ENCODE measurements around the gene CNOT4.
"Not testable (repeated sequence)": the region's sequence is repeated elsewhere in the genome, so short reads cannot be mapped to it uniquely, and the experiment has no call there.

Gene CNOT4

GRCh38 chr7:135362871-135363270 lies 147.0 kb downstream of the CNOT4 start:
- no peak for DNase-seq (ENCODE audit: low spot score)

DNA sequence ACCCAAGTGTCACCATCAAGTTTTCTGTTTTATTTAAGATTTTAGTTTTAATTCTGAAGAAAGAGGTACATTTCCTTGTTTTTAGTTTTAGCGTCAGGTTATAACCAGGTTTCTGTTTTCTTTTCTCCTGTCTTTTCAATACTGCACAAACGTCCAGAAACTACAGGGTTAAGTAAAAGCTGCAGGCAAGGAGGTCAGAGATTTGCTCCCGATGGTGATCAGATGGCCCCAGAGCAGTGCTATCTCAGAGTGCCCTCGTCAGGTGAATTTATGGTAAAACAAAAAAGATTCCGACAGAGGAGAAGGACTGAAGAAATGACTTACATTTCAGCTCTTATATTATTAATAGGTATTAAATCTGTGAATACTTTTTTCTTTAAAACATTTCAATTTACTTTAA lies 148.1 kb downstream of the CNOT4 start:
- DNase-seq (ENCODE audit: low spot score) = no peak

DNA sequence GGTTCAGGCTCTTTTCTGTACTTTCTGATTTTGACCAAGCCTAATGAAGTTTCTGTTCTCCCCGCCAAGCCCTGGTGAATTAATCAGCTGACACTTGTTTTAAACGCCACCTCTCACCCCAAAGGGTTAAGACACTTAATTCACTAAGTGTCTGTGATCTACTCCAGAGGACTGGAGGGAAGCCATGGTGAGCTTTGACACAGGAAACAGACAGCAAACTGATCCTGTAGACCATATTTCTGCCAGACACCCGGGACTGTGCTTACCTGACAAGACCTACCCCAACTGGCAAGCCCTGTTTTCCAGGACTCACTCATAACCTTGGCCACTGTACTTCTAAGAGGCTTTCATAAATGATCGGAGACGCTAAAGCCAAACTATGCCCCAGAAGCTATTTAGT lies 150.3 kb downstream of the CNOT4 start:
- DNase-seq (ENCODE audit: low spot score) = no peak

DNA sequence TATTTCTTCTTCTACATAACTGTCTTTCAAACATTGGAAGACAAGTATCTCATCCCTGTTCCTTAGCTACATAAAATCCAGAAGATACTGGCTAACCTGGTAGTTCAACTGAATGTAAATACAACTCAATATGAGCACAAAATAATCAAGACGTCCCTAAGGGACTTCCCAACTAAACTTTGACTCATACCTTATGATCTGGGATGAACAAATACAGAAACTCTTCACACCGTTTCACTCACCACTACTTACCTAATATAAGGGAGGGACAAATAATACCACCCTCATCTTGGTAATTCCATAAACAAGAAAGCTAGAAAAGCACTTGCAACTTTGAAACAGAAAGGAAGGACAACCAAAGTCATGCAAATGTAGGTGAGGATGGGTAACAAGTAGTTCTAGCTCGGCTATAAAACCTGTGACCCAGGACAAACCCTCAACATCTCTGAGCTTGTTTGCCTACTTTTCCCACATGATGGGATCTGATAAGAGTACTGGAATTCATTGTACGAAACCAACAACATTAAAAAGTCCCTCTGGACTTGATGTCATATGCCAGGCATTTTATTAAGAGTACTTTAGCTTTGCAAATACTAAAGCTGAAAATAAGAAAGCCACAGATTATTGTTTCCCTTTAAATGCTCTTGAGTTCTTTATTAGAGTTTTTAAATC lies 154.4 kb downstream of the CNOT4 start:
- DNase-seq (ENCODE audit: low spot score) = no peak

GRCh38 chr7:135353832-135354231 lies 156.1 kb downstream of the CNOT4 start:
- DNase-seq (ENCODE audit: low spot score) = no peak

DNA sequence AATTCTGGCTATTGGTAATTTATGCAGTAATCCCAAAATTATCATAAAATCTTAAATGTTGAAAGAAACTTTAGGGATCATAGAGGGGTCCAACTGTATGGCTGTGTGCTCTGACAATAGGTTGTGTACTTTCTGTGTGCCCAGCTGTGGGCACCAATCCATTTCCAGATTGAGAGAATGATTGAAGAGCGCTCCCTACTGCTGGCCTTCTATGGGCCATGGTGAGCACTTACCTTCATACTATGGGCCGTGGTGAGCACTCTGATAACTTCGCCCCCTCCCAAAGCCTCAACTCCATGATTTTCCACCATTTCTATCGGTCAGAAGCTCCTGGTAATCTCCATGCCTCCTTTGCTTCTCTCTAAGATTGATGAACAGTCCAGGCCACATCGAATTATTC lies 157.6 kb downstream of the CNOT4 start:
- no peak for DNase-seq (ENCODE audit: low spot score)

- DNase-seq (ENCODE audit: low spot score) = not testable (repeated sequence)
Measured at GRCh38 chr7:135351070-135351469, 158.8 kb downstream of the CNOT4 start.

GRCh38 chr7:135349746-135350145 lies 160.2 kb downstream of the CNOT4 start:
- DNase-seq (ENCODE audit: low spot score) = peak; percentile 15

GRCh38 chr7:135348493-135348892 lies 161.4 kb downstream of the CNOT4 start:
- DNase-seq (ENCODE audit: low spot score) = no peak

DNA sequence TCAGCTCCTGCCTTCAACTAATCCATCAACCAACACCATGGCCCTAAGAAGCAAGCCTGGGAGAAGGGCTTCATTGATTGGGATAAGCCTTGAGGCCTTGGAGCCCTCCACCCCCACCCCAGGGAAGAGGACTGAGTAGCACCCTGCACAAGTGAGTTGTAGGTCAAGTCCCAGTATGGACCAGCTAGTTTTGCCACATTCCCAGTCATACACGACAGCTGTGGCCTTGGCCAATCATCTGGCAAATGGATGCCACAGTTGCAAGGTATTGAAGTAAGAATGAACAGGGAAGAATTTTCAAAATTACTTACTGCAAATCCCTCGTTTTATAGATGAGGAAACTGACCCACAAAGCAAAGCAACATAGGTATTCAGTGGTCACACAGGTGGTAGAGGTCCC lies 166.5 kb downstream of the CNOT4 start:
- no peak for DNase-seq (ENCODE audit: low spot score)

DNA sequence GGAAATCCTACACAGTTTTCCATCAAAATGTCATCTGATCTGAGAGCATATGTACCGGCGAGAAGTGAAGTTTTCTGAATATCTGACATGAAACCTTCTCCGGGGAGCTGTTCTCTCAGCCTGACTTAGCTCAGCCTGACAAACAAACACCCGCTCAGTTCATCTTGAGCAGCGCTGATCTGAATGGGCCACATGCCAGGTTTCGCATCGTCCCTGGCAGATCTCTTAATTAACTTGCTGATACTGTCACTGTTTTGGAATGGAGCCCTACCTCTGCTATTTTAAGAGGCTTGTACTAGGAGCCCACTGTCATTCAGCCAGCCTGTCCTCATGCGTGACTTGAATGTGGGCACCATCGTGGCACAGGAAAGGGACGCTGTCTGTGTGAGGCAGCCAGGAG lies 167.0 kb downstream of the CNOT4 start:
- DNase-seq (ENCODE audit: low spot score) = no peak

DNA sequence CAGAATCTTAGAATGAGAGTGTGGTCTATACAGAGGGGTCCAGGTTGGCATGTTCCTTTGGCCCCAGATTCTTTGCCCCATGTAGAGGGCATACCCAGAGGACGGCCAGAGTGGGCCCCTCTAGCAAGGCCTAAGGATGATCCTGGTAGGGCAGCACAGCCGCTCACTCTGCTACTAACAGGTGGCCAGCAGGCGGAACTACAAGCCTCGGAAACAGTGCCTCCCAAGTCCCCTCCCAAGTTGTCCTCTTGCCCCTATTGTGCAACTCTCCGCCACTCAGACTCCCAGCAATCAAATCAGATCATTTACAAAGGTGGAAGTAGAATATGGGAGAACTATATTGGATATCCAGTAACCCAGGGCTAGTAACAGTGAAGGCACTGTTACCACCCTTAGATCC lies 168.9 kb downstream of the CNOT4 start:
- no peak for DNase-seq (ENCODE audit: low spot score)

- no peak for DNase-seq (ENCODE audit: low spot score)
Measured at GRCh38 chr7:135337977-135338550, 171.8 kb downstream of the CNOT4 start.

DNA sequence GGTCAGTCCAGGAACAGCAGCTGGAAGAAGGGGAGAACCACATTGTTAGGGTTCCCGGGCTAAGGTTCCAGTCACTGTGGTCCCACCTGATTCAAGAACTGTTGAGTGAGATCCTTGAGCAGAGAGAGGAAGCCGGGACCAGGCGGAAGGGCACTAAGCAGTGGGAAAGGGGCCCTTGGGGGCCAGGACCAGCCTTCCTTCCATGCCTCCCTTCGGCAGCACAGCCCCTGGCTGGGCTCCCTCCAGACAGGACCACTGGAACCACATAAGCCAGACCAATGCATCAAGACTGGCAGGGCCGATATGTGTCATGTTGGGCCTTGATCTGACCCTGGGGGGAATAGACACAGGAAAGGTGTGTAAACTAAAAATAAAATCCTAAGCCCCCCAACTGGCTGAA lies 172.4 kb downstream of the CNOT4 start:
- DNase-seq (ENCODE audit: low spot score) = no peak

DNA sequence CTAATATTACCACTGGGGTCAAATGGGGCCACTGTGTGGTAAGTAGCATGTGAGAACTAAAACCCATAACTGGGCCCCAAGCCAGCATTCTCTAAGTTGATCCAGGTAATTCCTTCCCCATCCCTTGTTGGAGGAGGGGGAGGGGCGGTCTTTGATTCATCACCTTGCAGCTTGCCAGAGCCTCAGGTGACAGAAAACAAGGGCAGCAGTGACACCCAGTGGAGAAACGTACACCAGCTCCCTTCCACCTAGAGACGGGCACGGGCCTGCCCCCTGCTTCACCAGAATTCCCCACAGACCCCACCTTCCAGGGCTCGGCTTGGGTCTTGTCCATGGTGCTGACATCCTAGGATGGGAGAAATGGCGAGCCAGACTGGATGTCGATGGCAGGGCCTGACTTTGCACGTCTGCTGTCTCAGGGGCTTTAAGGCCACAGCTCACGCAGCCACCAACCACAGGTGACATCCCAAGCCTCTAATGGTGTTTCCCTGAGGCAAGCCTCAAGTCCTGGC lies 174.2 kb downstream of the CNOT4 start:
- peak; percentile 59 for DNase-seq (ENCODE audit: low spot score)

DNA sequence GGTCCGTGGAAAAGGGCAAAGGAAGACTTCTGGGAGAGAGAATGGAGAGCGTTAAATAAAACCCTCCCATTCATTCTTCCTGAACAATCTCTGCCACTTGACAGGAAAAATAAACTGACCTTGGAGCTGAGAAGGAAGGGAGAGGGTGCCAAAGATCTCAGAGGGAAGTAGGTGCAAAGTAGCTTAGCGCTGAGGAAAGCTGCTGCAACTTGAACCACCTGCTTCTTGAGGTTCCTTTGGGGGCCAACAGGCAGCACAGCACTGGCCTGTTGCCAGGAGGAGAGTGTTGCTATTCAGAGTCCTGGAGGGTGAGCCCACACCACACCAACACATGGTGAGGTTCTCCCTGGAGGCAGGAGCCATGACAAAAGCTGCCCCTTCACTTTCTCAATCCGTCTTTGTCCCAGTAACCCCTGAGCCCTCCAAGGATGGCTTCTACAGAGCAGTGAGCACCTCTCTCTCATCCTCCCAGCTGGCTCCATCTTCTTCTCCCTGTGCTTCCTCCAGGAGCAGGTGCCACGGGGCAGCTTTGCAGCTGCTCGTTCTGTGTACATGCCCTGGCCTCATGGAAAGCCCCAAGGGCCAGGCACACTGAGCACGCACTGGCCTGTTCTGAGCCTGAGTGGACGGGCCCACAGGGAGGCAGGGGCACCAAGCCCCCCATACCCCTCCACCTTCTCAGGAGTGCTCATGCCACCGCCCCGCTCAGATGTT lies 174.9 kb downstream of the CNOT4 start:
- DNase-seq (ENCODE audit: low spot score) = no peak

DNA sequence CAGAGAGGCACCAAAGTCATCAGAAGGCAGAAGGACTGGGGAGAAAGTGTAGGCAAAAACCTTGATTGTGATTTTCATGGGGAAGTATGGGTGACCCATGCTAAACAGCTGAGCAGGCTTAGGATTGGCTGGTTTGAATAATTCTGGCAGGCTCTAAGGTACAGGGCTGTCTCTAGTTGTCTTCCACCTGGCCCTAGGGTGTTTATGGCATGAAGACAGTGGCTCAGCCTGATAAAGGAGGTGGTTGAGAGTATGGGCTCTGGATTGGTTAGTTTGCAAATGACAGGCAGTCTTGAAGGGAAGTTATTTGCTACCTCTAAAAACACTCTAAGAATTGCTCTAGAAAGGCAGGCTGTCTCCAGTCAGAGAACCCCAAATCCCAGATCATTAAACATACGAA lies 176.0 kb downstream of the CNOT4 start:
- DNase-seq (ENCODE audit: low spot score) = no peak

GRCh38 chr7:135333200-135333599 lies 176.7 kb downstream of the CNOT4 start:
- no peak for DNase-seq (ENCODE audit: low spot score)

GRCh38 chr7:135330088-135330487 lies 179.8 kb downstream of the CNOT4 start:
- no peak for DNase-seq (ENCODE audit: low spot score)

DNA sequence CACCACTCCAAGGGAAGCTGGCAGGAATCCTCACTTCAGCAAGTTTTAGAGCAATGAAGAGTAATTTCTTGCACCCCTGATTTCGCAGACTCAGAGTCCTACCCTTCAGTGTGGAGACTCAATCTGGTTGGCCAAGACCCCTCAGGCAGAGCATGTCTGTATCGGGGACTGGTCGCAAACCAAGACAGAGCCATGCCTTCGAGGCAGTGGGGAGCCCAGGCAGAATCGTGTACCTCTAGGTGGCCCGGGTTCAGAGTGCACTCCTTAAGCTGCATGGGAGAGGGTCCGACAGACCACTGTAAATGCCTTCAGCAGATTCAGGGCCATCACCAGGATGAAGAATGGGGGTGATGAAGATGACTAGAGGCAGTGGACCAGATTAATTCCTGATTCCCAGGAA lies 181.4 kb downstream of the CNOT4 start:
- no peak for DNase-seq (ENCODE audit: low spot score)

DNA sequence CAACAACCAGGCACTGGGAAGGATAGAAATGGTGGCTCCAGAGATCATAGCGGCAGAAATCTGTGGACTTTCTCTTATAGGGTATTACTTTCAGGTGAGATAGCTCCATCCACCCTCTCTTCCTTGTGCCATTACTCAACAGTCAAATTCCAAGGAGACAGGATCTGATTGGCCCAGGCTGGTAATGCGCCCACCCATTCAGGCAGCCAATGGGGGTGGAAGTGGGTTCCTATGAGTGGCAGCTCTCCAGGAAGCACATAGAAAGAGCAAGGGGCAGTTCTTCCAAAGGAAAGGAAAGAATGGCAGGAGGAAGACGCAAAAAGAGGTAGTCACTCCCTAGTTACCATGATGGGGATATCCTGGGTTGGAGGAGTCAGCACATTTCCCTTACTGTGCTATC lies 181.8 kb downstream of the CNOT4 start:
- DNase-seq (ENCODE audit: low spot score) = no peak

DNA sequence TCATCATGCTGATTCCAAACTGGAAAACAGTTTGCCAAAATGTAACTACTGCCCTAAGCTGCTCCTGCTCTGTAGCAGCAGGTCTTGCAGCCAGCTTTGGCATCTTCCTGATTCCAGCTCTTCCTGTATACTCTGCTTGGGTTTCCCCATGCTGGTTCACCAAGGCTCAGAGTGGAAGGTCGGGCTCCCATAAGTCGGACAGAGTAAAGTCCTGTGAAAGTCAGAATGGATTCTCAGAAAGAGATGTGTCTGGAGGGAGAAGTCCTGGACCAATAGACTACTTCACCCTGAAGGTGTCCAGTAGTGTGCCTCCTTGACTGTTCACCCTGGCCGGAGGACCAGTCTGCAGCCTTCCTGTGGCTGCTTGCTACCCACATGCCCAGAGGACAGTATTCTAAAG lies 182.4 kb downstream of the CNOT4 start:
- DNase-seq (ENCODE audit: low spot score) = no peak

- DNase-seq (ENCODE audit: low spot score) = no peak
Measured at GRCh38 chr7:135326636-135327280, 183.1 kb downstream of the CNOT4 start.

All from AG08396 (cell line).